Cerebellar nuclear complex (tissue), 1 donor: Measurements from ENCODE around the gene SYNRG.
"Not testable (repeated sequence)": the region's sequence is repeated elsewhere in the genome, so short reads cannot be mapped to it uniquely, and the experiment has no call there.

Experiments used
- DNase-seq, 2 experiments: peaks; one replicate each; lab custom pipeline; 2025; lab: John Stamatoyannopoulos, UW

The SYNRG gene

DNA sequence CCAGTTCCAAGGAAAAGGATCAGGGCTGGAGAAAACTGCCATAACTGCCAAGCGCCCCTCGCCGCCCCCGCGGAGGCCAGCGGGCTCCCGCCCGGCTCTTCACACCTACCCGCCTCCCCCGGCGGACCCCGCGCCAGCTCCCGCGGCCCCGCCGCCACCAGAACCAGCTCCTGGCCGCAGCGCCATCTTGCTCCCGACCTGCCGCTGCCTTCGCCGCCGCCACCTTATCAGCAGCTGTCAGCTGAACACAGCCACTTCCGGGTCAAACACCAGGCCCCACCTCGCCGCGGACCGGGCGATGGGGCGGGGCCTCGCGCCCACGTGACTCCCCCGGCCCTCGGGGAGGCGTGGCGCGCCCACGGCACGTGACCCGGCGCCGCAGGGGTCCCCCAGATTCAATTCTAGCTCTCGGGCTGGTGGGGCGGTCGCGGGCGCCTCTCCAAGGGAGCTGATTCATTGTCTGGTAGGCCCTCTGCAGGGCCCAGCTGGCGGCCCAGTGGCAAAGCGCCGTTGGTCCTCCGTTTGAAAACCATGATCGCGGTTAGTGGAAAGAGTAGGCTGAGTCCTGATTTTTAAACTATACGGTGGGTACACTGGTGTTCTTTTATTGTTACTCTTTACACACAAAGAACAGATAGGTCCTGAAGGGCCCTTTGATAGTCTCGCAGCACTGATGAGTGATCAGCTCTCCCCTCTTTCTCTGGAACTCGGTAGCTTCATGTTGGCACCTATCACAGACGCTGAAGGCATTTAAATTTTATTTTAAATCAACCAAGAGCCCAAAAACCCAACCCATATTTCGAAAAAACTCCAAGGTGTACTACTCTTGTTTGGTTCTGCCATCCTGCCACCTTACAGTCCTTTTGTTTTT, at the start of gene SYNRG:
TSS of gene SYNRG (minus strand) at position 249 of the 871 bp plus-strand sequence. CDS start at position 186, 63 bp downstream.
- DNase-seq: peak; percentile 59 to 84

GRCh38 chr17:37657202-37657601, 48.0 kb upstream of the SYNRG start:
- no peak for DNase-seq

GRCh38 chr17:37651849-37652248, 42.6 kb upstream of the SYNRG start:
- DNase-seq: no peak

- no peak for DNase-seq
These were observed 41.3 kb upstream of the SYNRG start for GRCh38 chr17:37650419-37651003.

DNA sequence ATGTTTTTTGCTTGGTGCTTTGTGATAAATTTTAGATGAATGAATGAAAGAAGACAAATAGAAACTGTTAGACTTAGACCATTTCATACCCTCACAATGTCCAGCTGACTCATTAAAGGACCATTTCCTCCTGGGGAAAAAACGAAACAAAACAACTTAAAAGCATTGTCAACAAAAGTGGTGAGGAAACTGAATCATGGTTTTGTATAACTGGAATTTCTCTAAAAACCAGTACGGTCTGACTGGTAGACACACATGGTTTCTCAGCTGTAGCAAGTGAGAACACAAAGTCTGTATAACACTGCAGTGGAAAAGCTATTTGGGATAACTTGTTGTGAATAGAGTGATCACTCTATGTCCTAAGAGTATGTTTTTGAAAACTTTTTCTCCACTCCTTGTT, 39.3 kb upstream of the SYNRG start:
- no peak for DNase-seq

DNA sequence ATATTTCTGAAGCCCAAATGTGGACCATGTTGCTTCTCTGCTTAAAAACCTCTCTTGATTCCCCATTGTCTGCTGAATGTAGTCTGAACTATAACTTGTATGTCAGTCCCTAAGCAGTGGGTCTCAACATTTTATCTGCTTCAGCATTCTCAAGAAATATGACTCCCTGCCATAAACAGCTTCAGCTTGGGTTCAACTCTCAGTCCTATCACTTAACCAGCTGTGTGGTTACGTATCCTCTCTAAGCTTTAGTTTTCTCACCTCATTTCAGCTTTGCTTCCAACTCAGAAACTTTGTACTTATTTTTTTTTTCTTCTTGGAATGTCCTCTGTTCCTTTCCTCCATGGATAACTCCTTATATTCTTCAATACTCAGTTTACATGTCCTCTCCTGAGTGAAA, 38.6 kb upstream of the SYNRG start:
- DNase-seq: no peak

- DNase-seq: no peak
These were observed 34.7 kb upstream of the SYNRG start for GRCh38 chr17:37643869-37644268.

DNA sequence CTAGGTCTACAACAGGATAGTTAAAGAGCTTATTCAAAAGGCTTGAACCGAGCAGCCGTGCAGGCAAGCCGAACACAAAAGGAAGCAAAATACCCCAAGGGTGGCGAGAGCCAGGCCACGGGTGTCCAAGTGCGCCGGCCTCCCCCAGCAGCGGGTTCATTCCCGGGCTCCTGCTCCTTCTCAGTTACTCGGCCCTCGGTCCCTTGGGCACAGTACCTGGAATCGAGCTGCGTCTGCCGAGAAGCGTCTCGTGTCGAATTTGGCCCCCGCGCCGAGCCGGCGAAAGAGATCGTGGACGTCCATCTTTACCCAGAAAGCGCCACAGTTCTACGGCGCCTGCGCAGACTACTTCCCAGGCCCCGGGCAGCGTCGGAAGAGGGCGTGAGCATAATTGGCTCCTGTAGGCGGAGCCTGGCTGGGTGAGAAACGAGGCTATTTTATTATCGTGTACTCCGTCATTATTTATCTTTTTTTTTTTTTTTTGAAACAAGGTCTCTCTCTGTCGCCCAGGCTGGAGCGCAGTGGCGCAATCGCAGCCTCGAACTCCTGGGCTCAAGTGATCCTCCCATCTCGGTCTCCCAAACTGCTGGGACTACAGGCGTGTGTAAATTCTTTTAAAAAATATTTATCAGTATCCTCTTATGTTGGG, 34.0 kb upstream of the SYNRG start, which contains the start of gene DDX52:
TSS of gene DDX52 (minus strand) at position 329 of the 649 bp plus-strand sequence. CDS start at position 303, 26 bp downstream.
- peak in 1 of 2 experiments; percentile 51 for DNase-seq

DNA sequence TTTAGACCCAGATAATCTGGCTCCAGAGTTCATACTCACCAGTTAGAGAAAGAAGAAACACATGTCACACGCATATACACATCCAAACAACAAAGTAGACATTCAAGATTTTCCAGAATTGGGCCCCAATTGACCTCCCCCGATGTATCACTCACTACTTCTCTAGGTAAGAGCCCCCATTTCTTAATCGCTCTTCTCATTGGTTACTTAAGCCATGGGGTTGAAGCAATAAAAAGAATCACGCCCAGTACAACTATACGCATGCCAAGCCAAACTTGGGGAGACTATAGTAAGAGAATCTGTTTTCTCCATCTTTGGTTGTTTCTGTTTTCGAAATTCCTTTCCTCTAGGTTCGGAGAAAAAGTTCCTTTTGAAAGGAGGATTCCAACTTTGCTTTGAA, 33.5 kb upstream of the SYNRG start:
- no peak for DNase-seq

DNA sequence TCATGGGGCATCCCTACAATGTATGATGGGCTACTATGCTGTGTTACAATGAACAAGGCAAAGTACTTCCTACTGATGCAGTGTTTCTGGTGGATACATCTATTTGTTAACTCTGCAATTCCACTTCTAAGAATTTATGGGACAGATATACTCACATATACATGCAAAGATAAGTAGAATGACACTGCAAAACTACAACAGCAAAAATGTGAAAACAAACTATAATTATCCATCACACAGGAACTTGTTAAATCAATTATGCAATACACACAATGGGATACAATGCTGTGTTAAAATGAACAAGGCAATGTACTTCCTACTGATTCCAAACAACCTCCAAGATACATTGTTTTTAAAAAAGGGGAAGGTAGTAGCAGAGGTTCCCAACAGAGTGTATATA, 30.8 kb upstream of the SYNRG start:
- no peak for DNase-seq

- DNase-seq: no peak
These were observed 28.7 kb upstream of the SYNRG start for GRCh38 chr17:37637956-37638355.

- not testable (repeated sequence) for DNase-seq
These were observed 7.2 kb upstream of the SYNRG start for GRCh38 chr17:37616430-37616829.

DNA sequence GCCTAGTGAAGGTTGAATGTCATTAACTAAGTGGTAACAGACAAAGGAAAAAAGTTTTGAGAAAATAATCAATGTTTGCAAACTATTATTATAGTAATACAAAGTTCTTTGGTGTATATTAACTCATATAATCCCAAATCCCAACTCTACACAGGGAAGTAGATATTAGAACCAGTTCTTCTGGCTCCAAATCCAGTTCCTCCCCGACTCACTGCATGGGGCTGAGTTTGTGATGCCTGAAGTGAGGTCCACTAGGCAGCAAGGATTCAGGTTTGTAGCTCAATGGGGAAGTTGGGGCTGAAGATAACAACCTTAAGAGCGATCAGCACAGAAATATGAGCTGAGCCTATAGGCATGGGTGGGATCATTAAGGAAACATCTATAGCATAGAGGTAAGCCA, 5.6 kb upstream of the SYNRG start:
- no peak for DNase-seq

DNA sequence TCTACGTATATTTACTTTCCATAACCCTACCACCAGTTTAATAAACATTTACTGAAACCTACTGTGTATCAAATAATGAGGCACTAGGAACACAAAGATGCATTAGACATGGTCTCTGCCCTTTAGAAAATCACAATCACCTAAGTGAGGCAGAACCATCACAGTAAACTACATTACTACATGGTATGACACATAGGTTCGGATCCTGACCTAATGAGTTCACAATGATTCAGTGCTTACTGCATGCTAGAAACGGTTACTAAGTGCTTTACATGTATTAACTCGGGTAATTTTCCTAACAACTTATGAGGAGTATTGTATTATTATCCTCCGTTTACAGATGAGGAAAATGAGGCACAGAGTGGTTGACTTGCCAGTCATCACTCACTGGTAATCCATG, 5.2 kb upstream of the SYNRG start:
- no peak for DNase-seq

DNA sequence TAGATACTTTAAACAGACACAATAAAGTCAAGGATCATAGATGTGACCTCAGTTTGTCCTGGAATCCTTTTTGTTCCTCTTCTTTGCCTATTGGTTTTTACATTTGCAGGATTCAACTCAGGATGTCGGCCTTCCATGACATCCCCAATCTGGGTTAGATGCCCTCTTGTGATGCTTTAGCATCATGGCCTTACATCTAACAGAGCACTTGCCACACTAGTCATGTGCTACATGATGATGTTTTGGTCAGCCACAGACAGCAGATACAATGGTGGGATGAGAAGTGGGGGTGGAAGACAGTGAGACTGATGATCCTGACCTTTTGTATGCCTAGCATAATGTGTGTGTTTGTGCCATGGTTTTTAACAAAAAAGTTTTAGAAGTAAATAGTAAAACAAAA, 1.8 kb upstream of the SYNRG start:
- no peak for DNase-seq

- not testable (repeated sequence) for DNase-seq
These were observed 813 bp upstream of the SYNRG start for GRCh38 chr17:37610041-37610420.

DNA sequence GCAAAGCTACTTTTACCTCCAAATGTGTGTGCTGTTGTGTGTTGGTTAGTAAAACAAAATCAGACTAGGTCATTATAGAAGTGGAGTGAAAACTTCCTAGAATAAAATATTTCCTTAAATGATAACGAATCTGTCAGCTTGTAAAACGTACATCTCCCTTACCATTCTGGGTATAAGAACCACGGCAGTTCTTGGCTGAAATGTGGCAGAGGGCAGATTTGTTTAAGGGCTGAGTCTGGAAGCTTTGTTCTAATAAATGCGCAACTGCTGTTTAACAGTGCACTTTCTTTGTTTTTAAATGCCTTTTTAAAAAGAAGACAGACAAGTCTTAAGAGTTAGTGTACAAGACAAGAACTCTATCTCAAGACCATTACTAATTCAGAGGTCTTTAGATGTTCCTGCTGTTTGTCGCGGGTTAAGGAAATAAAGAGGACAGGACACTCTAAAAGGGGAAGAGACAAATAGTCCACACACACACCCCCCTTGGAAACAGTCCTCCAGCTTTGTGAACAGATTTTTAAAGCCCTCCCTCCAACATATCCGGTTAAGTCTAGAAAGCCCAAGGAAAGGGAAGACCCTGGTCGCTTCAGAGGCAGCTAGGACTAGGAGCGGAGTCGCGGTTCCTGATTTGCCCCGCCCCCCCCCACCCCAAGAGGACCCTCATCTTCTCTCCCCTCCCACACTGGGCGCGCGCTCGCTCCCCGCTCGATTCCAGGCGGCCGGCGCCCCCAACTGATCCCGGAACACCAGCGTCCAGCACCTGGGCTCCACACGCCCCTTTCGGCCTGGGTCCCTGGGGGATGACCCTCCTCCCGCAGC, 658 bp downstream of the SYNRG start:
- no peak for DNase-seq

DNA sequence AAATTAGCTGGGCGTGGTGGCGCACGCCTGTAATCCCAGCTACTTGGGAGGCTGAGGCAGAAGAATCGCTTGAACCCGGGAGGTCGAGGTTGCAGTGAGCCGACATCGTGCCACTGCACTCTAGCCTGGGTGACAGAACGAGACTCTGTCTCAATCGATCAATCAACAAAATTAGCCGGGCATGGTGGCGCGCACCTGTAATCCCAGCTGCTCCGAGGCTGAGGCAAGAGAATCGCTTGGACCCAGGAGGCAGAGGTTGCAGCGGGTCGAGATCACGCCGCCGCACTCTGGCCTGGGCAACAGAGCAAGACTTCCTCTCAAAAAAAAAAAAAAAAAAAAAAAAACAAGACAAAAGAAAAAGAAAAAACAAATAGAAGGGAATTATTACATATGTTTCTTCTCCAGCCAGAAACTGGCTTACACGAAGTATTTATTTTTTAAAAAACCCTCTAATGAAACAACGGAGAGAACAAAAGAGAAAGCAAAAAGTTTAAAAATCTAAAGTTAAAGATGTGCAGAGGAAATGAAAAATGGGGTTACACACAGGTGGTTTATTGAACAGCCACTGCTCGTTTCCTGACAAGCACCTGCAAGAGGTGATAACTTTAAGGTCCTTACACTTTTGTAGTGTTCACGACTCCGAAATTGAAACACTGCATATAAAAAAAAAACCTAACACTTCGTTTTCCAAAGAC, 1.4 kb downstream of the SYNRG start:
- DNase-seq: no peak

GRCh38 chr17:37605813-37606505, 3.3 kb downstream of the SYNRG start:
- no peak for DNase-seq

GRCh38 chr17:37605081-37605480, 4.1 kb downstream of the SYNRG start:
- DNase-seq: no peak

DNA sequence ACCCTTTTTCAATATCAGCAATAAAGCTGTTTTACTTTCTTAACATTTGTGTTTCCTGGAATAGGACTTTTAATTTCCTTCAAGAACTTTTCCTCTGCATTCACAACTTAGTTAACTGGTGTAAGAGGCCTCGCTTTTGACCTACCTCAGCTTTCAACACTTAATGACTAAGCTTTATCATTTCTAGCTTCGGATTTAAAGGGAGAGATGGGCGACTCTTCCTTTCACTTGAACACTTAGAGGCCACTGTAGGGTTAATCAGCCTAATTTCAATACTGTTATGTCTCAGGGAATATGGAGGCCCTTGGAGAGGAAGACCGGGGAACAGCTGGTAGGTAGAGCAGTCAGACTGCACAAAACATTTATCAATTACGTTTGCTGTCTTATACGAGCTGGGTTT, 4.7 kb downstream of the SYNRG start:
- DNase-seq: no peak
